Loucy (cell line): Measurements from ENCODE around the gene BHLHA15.
A peak's percentile ranks its signal among the peaks of the same experiment; 100 is the strongest.

Experiments
- H2AFZ ChIP-seq: fragments of 200-600 bp; sonication (generic); 2 replicates; pipeline ENCODE4 v1.6.0; 2016; ENCODE audit warnings: antibody characterized with exemption, mild to moderate bottlenecking, low read length, moderate library complexity
- H3F3A ChIP-seq: fragments of 200-600 bp; 2 replicates; pipeline ENCODE4 v1.6.0; 2016; ENCODE audit warnings: antibody characterized with exemption, low read depth, mild to moderate bottlenecking
- H3K27me3 ChIP-seq: fragments of 200-600 bp; sonication (generic); 2 replicates; pipeline ENCODE4 v1.6.1; 2014; ENCODE audit warnings: low read length, mild to moderate bottlenecking; ENCODE audit not compliant: insufficient read depth, poor library complexity, severe bottlenecking
- H3K36me3 ChIP-seq: fragments of 200-600 bp; sonication (generic); 2 replicates; pipeline ENCODE4 v1.6.1; 2016; ENCODE audit warnings: low read length; ENCODE audit not compliant: insufficient read depth
- H3K4me1 ChIP-seq: fragments of 200-600 bp; sonication (generic); 2 replicates; pipeline ENCODE4 v1.5.1; 2014; ENCODE audit warnings: low read length, mild to moderate bottlenecking; ENCODE audit not compliant: insufficient read depth, poor library complexity, severe bottlenecking
- H3K4me2 ChIP-seq: fragments of 200-600 bp; sonication (generic); 2 replicates; pipeline ENCODE4 v1.6.0; 2014; ENCODE audit warnings: antibody characterized with exemption, low read length, low read depth, mild to moderate bottlenecking; ENCODE audit not compliant: poor library complexity, severe bottlenecking
- H3K4me3 ChIP-seq: fragments of 200-600 bp; sonication (generic); 2 replicates; pipeline ENCODE4 v1.5.1; 2014; ENCODE audit warnings: low read length, mild to moderate bottlenecking, mixed read lengths; ENCODE audit not compliant: poor library complexity, severe bottlenecking
- H3K79me2 ChIP-seq: fragments of 200-600 bp; sonication (generic); 2 replicates; pipeline ENCODE4 v1.6.1; 2014; ENCODE audit warnings: low read length; ENCODE audit not compliant: insufficient read depth
- H3K9ac ChIP-seq: fragments of 200-600 bp; sonication (generic); 2 replicates; pipeline ENCODE4 v1.6.0; 2014; ENCODE audit warnings: mild to moderate bottlenecking, low read depth, low read length, moderate library complexity; ENCODE audit not compliant: poor library complexity, severe bottlenecking
- H3K9me2 ChIP-seq: fragments of 200-600 bp; sonication (generic); replicated peaks from 2 replicates; pipeline ENCODE4 v1.6.1; 2016; ENCODE audit warnings: low read depth, low read length, mixed read lengths
- H3K9me3 ChIP-seq: fragments of 200-600 bp; sonication (generic); 2 replicates; pipeline ENCODE4 v1.6.1; 2014; ENCODE audit warnings: mild to moderate bottlenecking, antibody characterized with exemption, low read length, low read depth; ENCODE audit not compliant: insufficient read depth
- H4K20me1 ChIP-seq: fragments of 200-600 bp; sonication (generic); 2 replicates; pipeline ENCODE4 v1.6.0; 2014; ENCODE audit warnings: antibody characterized with exemption, low read length, mild to moderate bottlenecking; ENCODE audit not compliant: insufficient read depth, poor library complexity, severe bottlenecking
- EZH2phosphoT487 ChIP-seq: fragments of 200-600 bp; IDR thresholded peaks from 2 replicates; pipeline ENCODE4 v1.6.1; 2018; ENCODE audit warnings: antibody characterized with exemption, mild to moderate bottlenecking, moderate library complexity, borderline replicate concordance
- TF ChIP-seq, protein P1 (sequence below): fragments of 200-600 bp; sonication (generic); conservative IDR thresholded peaks from 2 replicates; pipeline ENCODE4 v1.5.1; 2014; ENCODE audit warnings: mild to moderate bottlenecking, antibody characterized with exemption, low read length

BHLHA15 gene

DNA sequence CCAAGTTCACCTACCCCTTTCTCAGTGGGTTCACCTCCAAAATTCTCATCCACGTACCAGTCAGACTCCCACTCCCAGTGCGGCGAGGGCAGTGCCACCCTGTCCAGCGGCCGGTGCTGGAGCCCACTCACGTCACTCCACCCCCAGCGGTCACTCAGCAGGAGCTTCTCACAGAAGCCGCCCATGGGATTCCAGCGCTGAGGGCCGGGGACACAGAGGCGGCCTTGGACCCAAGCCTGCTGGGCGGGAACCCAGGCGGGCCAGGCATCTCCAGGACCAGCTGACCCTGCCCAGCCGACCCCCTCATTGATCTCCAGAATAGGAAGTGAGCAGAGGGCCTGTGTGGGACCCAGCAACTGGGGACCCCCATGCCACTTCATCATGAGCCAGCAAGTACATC, 33.6 kb downstream of the BHLHA15 start:
- Histone ChIP-seq H4K20me1 (no peaks in the 10 kb centered on the region), H2AFZ (no peak overlapping the region), H3K4me1 (peaks cover 6% of the 10 kb centered on the region), H3F3A (no peaks in the 10 kb centered on the region), H3K9me3 (no peaks in the 10 kb centered on the region), H3K79me2 (peaks cover 3% of the 10 kb centered on the region; the same call in 1 of the 2 replicates), H3K4me3 (no peak overlapping the region), H3K4me2 (no peak overlapping the region), H3K9me2 (no peaks in the 10 kb centered on the region), H3K36me3 (no peaks in the 10 kb centered on the region; the same call in 1 of the 2 replicates), H3K27me3 (no peaks in the 10 kb centered on the region), H3K9ac (no peak overlapping the region)
- TF ChIP-seq, protein P1, sequence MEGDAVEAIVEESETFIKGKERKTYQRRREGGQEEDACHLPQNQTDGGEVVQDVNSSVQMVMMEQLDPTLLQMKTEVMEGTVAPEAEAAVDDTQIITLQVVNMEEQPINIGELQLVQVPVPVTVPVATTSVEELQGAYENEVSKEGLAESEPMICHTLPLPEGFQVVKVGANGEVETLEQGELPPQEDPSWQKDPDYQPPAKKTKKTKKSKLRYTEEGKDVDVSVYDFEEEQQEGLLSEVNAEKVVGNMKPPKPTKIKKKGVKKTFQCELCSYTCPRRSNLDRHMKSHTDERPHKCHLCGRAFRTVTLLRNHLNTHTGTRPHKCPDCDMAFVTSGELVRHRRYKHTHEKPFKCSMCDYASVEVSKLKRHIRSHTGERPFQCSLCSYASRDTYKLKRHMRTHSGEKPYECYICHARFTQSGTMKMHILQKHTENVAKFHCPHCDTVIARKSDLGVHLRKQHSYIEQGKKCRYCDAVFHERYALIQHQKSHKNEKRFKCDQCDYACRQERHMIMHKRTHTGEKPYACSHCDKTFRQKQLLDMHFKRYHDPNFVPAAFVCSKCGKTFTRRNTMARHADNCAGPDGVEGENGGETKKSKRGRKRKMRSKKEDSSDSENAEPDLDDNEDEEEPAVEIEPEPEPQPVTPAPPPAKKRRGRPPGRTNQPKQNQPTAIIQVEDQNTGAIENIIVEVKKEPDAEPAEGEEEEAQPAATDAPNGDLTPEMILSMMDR = no peak
- TF ChIP-seq EZH2phosphoT487 = no peak

DNA sequence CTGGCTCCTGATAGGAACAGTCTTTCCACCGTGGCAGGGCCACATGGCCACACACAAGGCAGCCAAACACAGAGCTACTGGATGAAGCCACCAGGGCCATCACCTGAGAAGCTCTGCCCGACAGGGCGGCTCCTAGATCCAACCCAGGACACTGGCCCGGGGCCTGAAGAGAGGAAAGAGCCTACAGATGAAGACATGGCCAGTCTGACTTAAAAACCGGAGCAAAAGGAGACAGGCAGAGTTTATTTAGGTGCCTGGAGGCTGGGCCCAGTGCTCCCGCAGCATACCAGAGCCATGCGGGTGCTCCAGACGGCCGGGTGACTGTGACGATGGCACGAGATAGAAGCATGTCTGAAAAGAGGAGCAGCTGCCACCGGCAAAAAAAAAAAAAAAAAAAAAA, 36.9 kb downstream of the BHLHA15 start:
- H3K9ac ChIP-seq = no peak overlapping the region
- H3K4me1 ChIP-seq = peaks cover 16% of the 10 kb centered on the region
- no peaks in the 10 kb centered on the region for H3K27me3 ChIP-seq
- no peaks in the 10 kb centered on the region for H3K9me3 ChIP-seq
- H3K4me3 ChIP-seq = no peak overlapping the region
- H3K79me2 ChIP-seq = peaks cover 25% of the 10 kb centered on the region
- no peak overlapping the region for H2AFZ ChIP-seq
- no peaks in the 10 kb centered on the region for H3F3A ChIP-seq
- TF ChIP-seq, protein P1 = no peak
- TF ChIP-seq EZH2phosphoT487 = no peak
- H3K4me2 ChIP-seq = no peak overlapping the region
- no peaks in the 10 kb centered on the region for H3K9me2 ChIP-seq
- H3K36me3 ChIP-seq = no peaks in the 10 kb centered on the region; the same call in 1 of the 2 replicates
- peaks cover 7% of the 10 kb centered on the region for H4K20me1 ChIP-seq

DNA sequence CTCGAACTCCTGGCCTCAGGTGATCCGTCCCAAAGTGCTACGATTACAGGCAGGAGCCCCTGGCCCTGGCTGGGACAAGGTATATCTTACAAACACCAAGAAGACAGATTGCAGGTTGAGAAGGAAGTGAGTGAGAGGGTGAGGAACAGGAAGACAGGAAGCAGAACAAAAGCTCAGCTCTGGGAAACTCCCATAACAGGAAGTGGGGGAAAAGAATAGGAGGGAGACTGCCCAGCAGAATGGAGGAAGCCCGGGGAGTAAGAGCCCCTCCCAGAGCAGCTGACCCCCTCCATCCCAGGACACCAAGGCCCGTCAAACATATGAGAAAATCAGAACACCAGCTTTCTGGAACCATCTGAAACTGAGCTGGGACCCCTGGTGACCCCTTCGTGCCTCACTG, 37.9 kb downstream of the BHLHA15 start:
- no peaks in the 10 kb centered on the region for H3K9me2 ChIP-seq
- H4K20me1 ChIP-seq = peaks cover 7% of the 10 kb centered on the region
- no peak overlapping the region for H3K9ac ChIP-seq
- H3K79me2 ChIP-seq = peaks cover 29% of the 10 kb centered on the region
- H3F3A ChIP-seq = no peaks in the 10 kb centered on the region
- peaks cover 20% of the 10 kb centered on the region for H3K4me1 ChIP-seq
- H3K27me3 ChIP-seq = no peaks in the 10 kb centered on the region
- H3K9me3 ChIP-seq = no peaks in the 10 kb centered on the region
- H3K4me3 ChIP-seq = peak overlapping the region; percentile 31
- no peaks in the 10 kb centered on the region; the same call in 1 of the 2 replicates for H3K36me3 ChIP-seq
- TF ChIP-seq EZH2phosphoT487 = no peak
- TF ChIP-seq, protein P1 = no peak
- H2AFZ ChIP-seq = no peak overlapping the region
- peak overlapping the region; percentile 95 for H3K4me2 ChIP-seq
